HG03565 (cell line): ENCODE data around the gene TEKT4.
"Not testable (repeated sequence)": the region's sequence is repeated elsewhere in the genome, so short reads cannot be mapped to it uniquely, and the experiment has no call there.

Experiments
- ATAC-seq: cut with Tn5 transposase; IDR thresholded peaks from one replicate; pipeline ENCODE4 v1.9.1; 2021; ENCODE audit warnings: mild to moderate bottlenecking, moderate library complexity; ENCODE audit not compliant: unreplicated experiment

Gene TEKT4

GRCh38 chr2:94875820-94876522, 4.7 kb downstream of the TEKT4 start:
- no peak for ATAC-seq

- ATAC-seq: no peak
These were observed 5.3 kb downstream of the TEKT4 start for GRCh38 chr2:94876523-94876863.

- no peak for ATAC-seq
These were observed 5.9 kb downstream of the TEKT4 start for GRCh38 chr2:94877129-94877528.

GRCh38 chr2:94878575-94878974, 7.3 kb downstream of the TEKT4 start:
- ATAC-seq: not testable (repeated sequence)

GRCh38 chr2:94879314-94879981, 8.2 kb downstream of the TEKT4 start:
- ATAC-seq: no peak

- ATAC-seq: no peak
These were observed 8.8 kb downstream of the TEKT4 start for GRCh38 chr2:94879982-94880377.

GRCh38 chr2:94880507-94880906, 9.3 kb downstream of the TEKT4 start:
- ATAC-seq: no peak

GRCh38 chr2:94881070-94881469, 9.8 kb downstream of the TEKT4 start:
- ATAC-seq: no peak

- no peak for ATAC-seq
These were observed 19.0 kb downstream of the TEKT4 start for GRCh38 chr2:94890234-94890633.

- not testable (repeated sequence) for ATAC-seq
These were observed 24.0 kb downstream of the TEKT4 start for GRCh38 chr2:94895273-94895672.

- not testable (repeated sequence) for ATAC-seq
These were observed 35.7 kb downstream of the TEKT4 start for GRCh38 chr2:94906976-94907375.

- no peak for ATAC-seq
These were observed 52.0 kb downstream of the TEKT4 start for GRCh38 chr2:94923196-94923595.

- not testable (repeated sequence) for ATAC-seq
These were observed 53.8 kb downstream of the TEKT4 start for GRCh38 chr2:94924999-94925398.
